ENCODE data around the gene PARG. TPM values are rescaled to one million over a fixed set of nuclear protein-coding genes. Genes with fewer than 3 reads are reported as not detected.
"Not testable (repeated sequence)": the region's sequence is repeated elsewhere in the genome, so short reads cannot be mapped to it uniquely, and the experiment has no call there.

PARG gene
- total RNA-seq, 2 experiments from 2014 or later, result 29.9 to 31.6 TPM

GRCh38 chr10:49819234-49819958 is 122.4 kb downstream of the PARG start:
- Mint-ChIP-seq H3K27ac (no peak overlapping the region), H3K4me1 (no peaks in the 10 kb centered on the region), H3K4me3 (no peak overlapping the region), H3K27me3 (no peaks in the 10 kb centered on the region), H3K9me3 (no peaks in the 10 kb centered on the region), H3K36me3 (peaks cover 55% of the 10 kb centered on the region)
- DNase-seq, result no peak

- Mint-ChIP-seq H3K4me1 (no peaks in the 10 kb centered on the region), H3K9me3 (peaks cover 4% of the 10 kb centered on the region), H3K4me3 (no peak overlapping the region), H3K36me3 (peaks cover 62% of the 10 kb centered on the region), H3K27ac (no peak overlapping the region), H3K27me3 (no peaks in the 10 kb centered on the region)
- DNase-seq, result no peak
Measured at GRCh38 chr10:49817845-49818244, 124.0 kb downstream of the PARG start.

GRCh38 chr10:49803988-49804387 is 137.8 kb downstream of the PARG start:
- H3K4me1 Mint-ChIP-seq, result no peaks in the 10 kb centered on the region
- H3K4me3 Mint-ChIP-seq, result no peak overlapping the region
- no peaks in the 10 kb centered on the region for H3K27me3 Mint-ChIP-seq
- DNase-seq, result no peak
- H3K36me3 Mint-ChIP-seq, result no peaks in the 10 kb centered on the region
- H3K27ac Mint-ChIP-seq, result no peak overlapping the region
- H3K9me3 Mint-ChIP-seq, result peaks cover 8% of the 10 kb centered on the region

GRCh38 chr10:49798275-49798674 is 143.6 kb downstream of the PARG start:
- Mint-ChIP-seq H3K27me3 (no peaks in the 10 kb centered on the region), H3K4me3 (no peak overlapping the region), H3K4me1 (no peaks in the 10 kb centered on the region), H3K9me3 (no peaks in the 10 kb centered on the region), H3K27ac (no peak overlapping the region), H3K36me3 (no peaks in the 10 kb centered on the region)
- DNase-seq, result no peak

- no peaks in the 10 kb centered on the region for H3K36me3 Mint-ChIP-seq
- H3K4me3 Mint-ChIP-seq, result no peak overlapping the region
- DNase-seq, result no peak
- H3K9me3 Mint-ChIP-seq, result no peaks in the 10 kb centered on the region
- no peak overlapping the region for H3K27ac Mint-ChIP-seq
- H3K27me3 Mint-ChIP-seq, result peaks cover 4% of the 10 kb centered on the region
- no peaks in the 10 kb centered on the region for H3K4me1 Mint-ChIP-seq
Measured at GRCh38 chr10:49791100-49791499, 150.7 kb downstream of the PARG start.

GRCh38 chr10:49784681-49785080 is 157.1 kb downstream of the PARG start:
- peaks cover 17% of the 10 kb centered on the region for H3K27me3 Mint-ChIP-seq
- no peak for DNase-seq
- no peaks in the 10 kb centered on the region for H3K9me3 Mint-ChIP-seq
- no peaks in the 10 kb centered on the region for H3K36me3 Mint-ChIP-seq
- no peak overlapping the region for H3K4me3 Mint-ChIP-seq
- H3K4me1 Mint-ChIP-seq, result no peaks in the 10 kb centered on the region
- no peak overlapping the region for H3K27ac Mint-ChIP-seq

GRCh38 chr10:49783645-49784044 is 158.2 kb downstream of the PARG start:
- no peaks in the 10 kb centered on the region for H3K36me3 Mint-ChIP-seq
- peaks cover 20% of the 10 kb centered on the region for H3K27me3 Mint-ChIP-seq
- no peak overlapping the region for H3K27ac Mint-ChIP-seq
- no peak for DNase-seq
- no peak overlapping the region for H3K4me3 Mint-ChIP-seq
- H3K4me1 Mint-ChIP-seq, result no peaks in the 10 kb centered on the region
- no peaks in the 10 kb centered on the region for H3K9me3 Mint-ChIP-seq

- Mint-ChIP-seq H3K9me3 (no peaks in the 10 kb centered on the region), H3K4me3 (no peak overlapping the region), H3K36me3 (no peaks in the 10 kb centered on the region), H3K4me1 (no peaks in the 10 kb centered on the region), H3K27me3 (peaks cover 26% of the 10 kb centered on the region), H3K27ac (no peak overlapping the region)
- DNase-seq, result no peak
Measured at GRCh38 chr10:49781247-49781646, 160.6 kb downstream of the PARG start.

GRCh38 chr10:49778197-49778596 is 163.6 kb downstream of the PARG start:
- Mint-ChIP-seq H3K4me3 (no peak overlapping the region), H3K4me1 (no peaks in the 10 kb centered on the region), H3K27me3 (peaks cover 20% of the 10 kb centered on the region), H3K9me3 (no peaks in the 10 kb centered on the region), H3K36me3 (no peaks in the 10 kb centered on the region), H3K27ac (no peak overlapping the region)
- DNase-seq, result no peak

GRCh38 chr10:49776851-49777250 is 165.0 kb downstream of the PARG start:
- Mint-ChIP-seq H3K4me3 (no peak overlapping the region), H3K4me1 (no peaks in the 10 kb centered on the region), H3K36me3 (no peaks in the 10 kb centered on the region), H3K27me3 (peaks cover 20% of the 10 kb centered on the region), H3K27ac (no peak overlapping the region), H3K9me3 (no peaks in the 10 kb centered on the region)
- no peak for DNase-seq

- H3K27me3 Mint-ChIP-seq, result peaks cover 20% of the 10 kb centered on the region
- H3K27ac Mint-ChIP-seq, result no peak overlapping the region
- H3K9me3 Mint-ChIP-seq, result no peaks in the 10 kb centered on the region
- no peak overlapping the region for H3K4me3 Mint-ChIP-seq
- peaks cover 3% of the 10 kb centered on the region for H3K4me1 Mint-ChIP-seq
- no peak for DNase-seq
- H3K36me3 Mint-ChIP-seq, result no peaks in the 10 kb centered on the region
Measured at GRCh38 chr10:49775014-49775413, 166.8 kb downstream of the PARG start.

- peaks cover 23% of the 10 kb centered on the region for H3K27me3 Mint-ChIP-seq
- DNase-seq, H3K4me1 Mint-ChIP-seq, H3K36me3 Mint-ChIP-seq, H3K9me3 Mint-ChIP-seq, H3K27ac Mint-ChIP-seq, H3K4me3 Mint-ChIP-seq: not testable (repeated sequence)
Measured at GRCh38 chr10:49772944-49773343, 168.9 kb downstream of the PARG start.

GRCh38 chr10:49771046-49771445 is 170.8 kb downstream of the PARG start:
- DNase-seq, H3K36me3 Mint-ChIP-seq, H3K4me3 Mint-ChIP-seq, H3K27ac Mint-ChIP-seq, H3K4me1 Mint-ChIP-seq, H3K9me3 Mint-ChIP-seq: not testable (repeated sequence)
- peaks cover 40% of the 10 kb centered on the region for H3K27me3 Mint-ChIP-seq

- Mint-ChIP-seq H3K27ac (no peak overlapping the region), H3K4me1 (peaks cover 3% of the 10 kb centered on the region), H3K27me3 (peaks cover 42% of the 10 kb centered on the region), H3K36me3 (no peaks in the 10 kb centered on the region), H3K4me3 (no peak overlapping the region), H3K9me3 (peaks cover 3% of the 10 kb centered on the region)
- DNase-seq, result no peak
Measured at GRCh38 chr10:49769692-49770091, 172.1 kb downstream of the PARG start.

- no peak overlapping the region for H3K27ac Mint-ChIP-seq
- no peak for DNase-seq
- peaks cover 49% of the 10 kb centered on the region for H3K27me3 Mint-ChIP-seq
- peaks cover 3% of the 10 kb centered on the region for H3K9me3 Mint-ChIP-seq
- no peak overlapping the region for H3K4me3 Mint-ChIP-seq
- no peaks in the 10 kb centered on the region for H3K36me3 Mint-ChIP-seq
- H3K4me1 Mint-ChIP-seq, result peaks cover 3% of the 10 kb centered on the region
Measured at GRCh38 chr10:49768731-49769130, 173.1 kb downstream of the PARG start.

GRCh38 chr10:49768329-49768728 is 173.5 kb downstream of the PARG start:
- H3K27ac Mint-ChIP-seq, result no peak overlapping the region
- no peak overlapping the region for H3K4me3 Mint-ChIP-seq
- peaks cover 53% of the 10 kb centered on the region for H3K27me3 Mint-ChIP-seq
- H3K9me3 Mint-ChIP-seq, result peaks cover 3% of the 10 kb centered on the region
- H3K36me3 Mint-ChIP-seq, result no peaks in the 10 kb centered on the region
- peaks cover 3% of the 10 kb centered on the region for H3K4me1 Mint-ChIP-seq
- no peak for DNase-seq

All from activated naive CD8-positive, alpha-beta T cell treated with anti-CD3 and anti-CD28 coated beads for 36 hours (primary cell).